Calu3 (cell line): Measurements from ENCODE around the gene TNIK. TPM values are rescaled to one million over a fixed set of nuclear protein-coding genes. Genes with fewer than 3 reads are reported as not detected.

Experiments
- BruUV-seq: library from RNA; stranded (reverse); fragments of 400-500 nt; replicated peaks from 2 replicates; lab custom pipeline; 2021; lab: Mats Ljungman, UMichigan
- CTCF ChIA-PET: fragments of 300-600 bp; sonication (Branson Sonifier 250); formaldehyde crosslinking; loops from one replicate; lab custom pipeline; 2022; ENCODE audit warnings: antibody characterized with exemption; lab: Charles Lee
- DNase-seq: peaks from one replicate; pipeline ENCODE4 v3.0.0; 2022
- H3K27ac Mint-ChIP-seq: one replicate; pipeline ENCODE4 v1.8.0; 2022; ENCODE audit warnings: mixed read lengths; ENCODE audit not compliant: unreplicated experiment
- H3K27me3 Mint-ChIP-seq: one replicate; pipeline ENCODE4 v1.8.0; 2022; ENCODE audit warnings: mixed read lengths; ENCODE audit not compliant: unreplicated experiment
- H3K36me3 Mint-ChIP-seq: one replicate; pipeline ENCODE4 v1.8.0; 2022; ENCODE audit warnings: mild to moderate bottlenecking, moderate library complexity, mixed read lengths; ENCODE audit not compliant: insufficient read depth, unreplicated experiment
- H3K4me1 Mint-ChIP-seq: one replicate; pipeline ENCODE4 v1.8.0; 2022; ENCODE audit warnings: mild to moderate bottlenecking, low read depth, mixed read lengths; ENCODE audit not compliant: unreplicated experiment
- H3K4me3 Mint-ChIP-seq: one replicate; pipeline ENCODE4 v1.8.0; 2022; ENCODE audit warnings: mild to moderate bottlenecking, low read depth, moderate library complexity, mixed read lengths; ENCODE audit not compliant: unreplicated experiment
- H3K9me3 Mint-ChIP-seq: one replicate; pipeline ENCODE4 v1.8.0; 2022; ENCODE audit warnings: low read depth, mixed read lengths; ENCODE audit not compliant: unreplicated experiment
- intact Hi-C: fragments of 100-400 bp; cut with micrococcal nuclease; formaldehyde crosslinking; loops from one replicate; pipeline ENCODE4 v1.10.0; 2022; ENCODE audit not compliant: unreplicated experiment
- total RNA-seq: library from RNA; stranded (reverse); gene quantifications from 2 replicates; pipeline ENCODE4 v1.2.3, GENCODE V29; 2022
- TF ChIP-seq, protein P1 (sequence below): fragments of 200-600 bp; IDR thresholded peaks from one replicate; pipeline ENCODE4 v1.8.0; 2022; ENCODE audit warnings: antibody characterized with exemption; ENCODE audit not compliant: unreplicated experiment

The TNIK gene
- total RNA-seq, 1 experiment from 2014 or later, result 19.7 TPM

DNA sequence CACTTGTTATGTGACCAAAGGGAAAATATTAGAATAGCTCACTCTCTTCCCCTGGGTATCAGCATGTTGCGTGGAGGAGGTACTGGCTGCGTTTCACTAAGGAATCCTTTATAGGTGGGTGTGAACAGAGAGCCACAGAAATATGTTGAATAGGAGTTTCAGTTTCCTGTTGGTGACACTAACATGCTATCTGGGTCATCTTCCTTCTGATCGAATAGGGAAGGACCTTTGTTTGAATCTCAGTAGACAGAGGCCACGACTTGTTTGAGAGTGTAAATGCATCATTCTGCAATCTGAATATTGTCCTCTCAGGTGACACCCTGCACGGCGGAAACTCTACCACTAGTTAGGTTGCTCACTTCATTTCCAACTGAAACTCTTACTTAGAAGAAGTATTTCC lies 275.8 kb downstream of the TNIK start:
- Mint-ChIP-seq H3K36me3 (no peaks in the 10 kb centered on the region), H3K27ac (no peak overlapping the region), H3K27me3 (no peaks in the 10 kb centered on the region), H3K4me3 (no peak overlapping the region), H3K9me3 (no peaks in the 10 kb centered on the region), H3K4me1 (peaks cover 46% of the 10 kb centered on the region)
- DNase-seq, result no peak
- intact Hi-C loops, result no loop called here
- BruUV-seq, result no TSS peak
- TF ChIP-seq, protein P1, sequence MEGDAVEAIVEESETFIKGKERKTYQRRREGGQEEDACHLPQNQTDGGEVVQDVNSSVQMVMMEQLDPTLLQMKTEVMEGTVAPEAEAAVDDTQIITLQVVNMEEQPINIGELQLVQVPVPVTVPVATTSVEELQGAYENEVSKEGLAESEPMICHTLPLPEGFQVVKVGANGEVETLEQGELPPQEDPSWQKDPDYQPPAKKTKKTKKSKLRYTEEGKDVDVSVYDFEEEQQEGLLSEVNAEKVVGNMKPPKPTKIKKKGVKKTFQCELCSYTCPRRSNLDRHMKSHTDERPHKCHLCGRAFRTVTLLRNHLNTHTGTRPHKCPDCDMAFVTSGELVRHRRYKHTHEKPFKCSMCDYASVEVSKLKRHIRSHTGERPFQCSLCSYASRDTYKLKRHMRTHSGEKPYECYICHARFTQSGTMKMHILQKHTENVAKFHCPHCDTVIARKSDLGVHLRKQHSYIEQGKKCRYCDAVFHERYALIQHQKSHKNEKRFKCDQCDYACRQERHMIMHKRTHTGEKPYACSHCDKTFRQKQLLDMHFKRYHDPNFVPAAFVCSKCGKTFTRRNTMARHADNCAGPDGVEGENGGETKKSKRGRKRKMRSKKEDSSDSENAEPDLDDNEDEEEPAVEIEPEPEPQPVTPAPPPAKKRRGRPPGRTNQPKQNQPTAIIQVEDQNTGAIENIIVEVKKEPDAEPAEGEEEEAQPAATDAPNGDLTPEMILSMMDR, result no peak
- CTCF ChIA-PET, result no interaction called here

GRCh38 chr3:171183042-171183441 lies 277.2 kb downstream of the TNIK start:
- TF ChIP-seq, protein P1, result peak; percentile 45
- DNase-seq, result peak; percentile 44
- Mint-ChIP-seq H3K27ac (no peak overlapping the region), H3K9me3 (no peaks in the 10 kb centered on the region), H3K4me3 (no peak overlapping the region), H3K27me3 (no peaks in the 10 kb centered on the region), H3K36me3 (no peaks in the 10 kb centered on the region), H3K4me1 (peaks cover 37% of the 10 kb centered on the region)
- BruUV-seq, result no TSS peak
- intact Hi-C loops, result loop anchor here (1.0 kb wide), 2 partner anchors 133 to 222 kb away; no protein-coding TSS in a partner anchor
- CTCF ChIA-PET, result interaction anchor here (0.6 to 1.5 kb wide), 7 partner anchors 15 to 221 kb away, joined by 3 to 17 read pairs (median 5); no protein-coding TSS in a partner anchor

- BruUV-seq, result no TSS peak
- Mint-ChIP-seq H3K36me3 (no peaks in the 10 kb centered on the region), H3K27ac (no peak overlapping the region), H3K4me1 (peaks cover 28% of the 10 kb centered on the region), H3K9me3 (no peaks in the 10 kb centered on the region), H3K27me3 (no peaks in the 10 kb centered on the region), H3K4me3 (no peak overlapping the region)
- intact Hi-C loops, result no loop called here
- CTCF ChIA-PET, result interaction anchor here (0.7 to 1.5 kb wide), 6 partner anchors 14 to 220 kb away, joined by 3 to 17 read pairs (median 4); no protein-coding TSS in a partner anchor
- DNase-seq, result no peak
- TF ChIP-seq, protein P1, result no peak
Observed at GRCh38 chr3:171181907-171182690, 278.1 kb downstream of the TNIK start.

DNA sequence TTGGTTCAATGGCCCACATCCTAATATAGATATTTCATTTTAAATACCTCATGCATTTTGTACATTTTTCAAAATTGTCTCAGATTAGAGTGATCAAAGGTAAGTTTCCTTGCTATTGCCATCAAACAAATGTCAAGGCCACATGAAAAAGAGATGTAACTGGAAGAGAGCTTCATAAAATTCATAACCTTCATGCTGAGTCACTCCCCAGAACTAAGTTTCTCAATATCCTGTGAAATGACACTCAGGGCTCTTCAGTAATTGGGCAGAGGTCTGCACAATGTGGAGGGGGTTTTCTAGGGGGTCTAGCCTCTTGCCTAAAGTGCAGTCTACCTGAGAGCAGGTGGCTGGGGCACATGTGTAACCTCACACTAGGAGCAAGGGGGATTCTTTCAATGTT lies 281.5 kb downstream of the TNIK start:
- no peaks in the 10 kb centered on the region for H3K9me3 Mint-ChIP-seq
- H3K27me3 Mint-ChIP-seq, result no peaks in the 10 kb centered on the region
- no TSS peak for BruUV-seq
- intact Hi-C loops, result no loop called here
- H3K27ac Mint-ChIP-seq, result no peak overlapping the region
- H3K36me3 Mint-ChIP-seq, result no peaks in the 10 kb centered on the region
- DNase-seq, result no peak
- no peak overlapping the region for H3K4me3 Mint-ChIP-seq
- TF ChIP-seq, protein P1, result no peak
- CTCF ChIA-PET, result interaction anchor here (0.6 kb wide), 1 partner anchor 1353 kb away, joined by 3 read pairs; no protein-coding TSS in a partner anchor
- H3K4me1 Mint-ChIP-seq, result peaks cover 23% of the 10 kb centered on the region
